GM20000 (cell line): ENCODE data around the gene ASB2.

Experiments
- DNase-seq: peaks from one replicate; pipeline ENCODE4 v3.0.0; 2012; ENCODE audit warnings: low spot score
- TF ChIP-seq, protein P1 (sequence below): IDR thresholded peaks from 2 replicates; pipeline ENCODE4 v1.5.1; 2012; ENCODE audit warnings: mild to moderate bottlenecking, control low read depth; ENCODE audit errors: extremely low read depth, missing control alignments

ASB2 gene

DNA sequence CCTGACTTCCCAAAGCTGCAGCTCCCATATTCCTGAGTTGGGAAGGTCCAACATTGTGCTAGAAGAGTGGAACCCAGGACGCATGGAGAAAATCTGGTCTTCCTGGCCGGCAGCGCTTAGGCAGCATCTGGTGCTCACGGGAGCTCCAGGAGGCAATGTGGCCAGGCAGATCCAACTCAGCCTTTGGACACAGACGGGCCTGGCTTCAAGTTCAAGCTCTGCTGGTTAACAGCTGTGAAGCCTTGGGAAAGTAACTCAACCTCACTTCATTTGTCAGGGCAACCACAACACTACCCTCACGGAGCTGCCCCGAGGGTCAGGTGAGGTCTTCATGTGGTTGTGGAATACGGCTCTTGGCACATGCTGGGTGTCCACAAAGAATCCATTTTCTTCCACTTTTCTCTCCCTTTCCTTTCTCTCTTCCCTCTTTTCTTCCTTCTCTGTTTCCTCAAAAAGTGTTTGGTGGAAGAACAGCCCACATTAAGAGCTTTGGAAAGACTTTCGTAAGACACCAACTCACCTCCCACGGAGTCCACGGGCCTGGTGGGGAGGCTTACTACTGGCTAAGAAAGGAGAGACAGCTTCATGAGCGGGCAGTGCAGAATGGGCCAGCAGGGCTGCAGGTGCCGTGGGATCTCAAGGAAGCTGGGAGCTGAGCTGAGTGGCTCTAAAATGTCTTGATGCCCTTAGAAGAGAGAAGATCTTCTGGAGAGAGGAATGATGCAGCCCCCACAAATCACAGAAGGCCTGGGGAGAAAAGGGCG lies 51.6 kb downstream of the ASB2 start:
- TF ChIP-seq, protein P1, sequence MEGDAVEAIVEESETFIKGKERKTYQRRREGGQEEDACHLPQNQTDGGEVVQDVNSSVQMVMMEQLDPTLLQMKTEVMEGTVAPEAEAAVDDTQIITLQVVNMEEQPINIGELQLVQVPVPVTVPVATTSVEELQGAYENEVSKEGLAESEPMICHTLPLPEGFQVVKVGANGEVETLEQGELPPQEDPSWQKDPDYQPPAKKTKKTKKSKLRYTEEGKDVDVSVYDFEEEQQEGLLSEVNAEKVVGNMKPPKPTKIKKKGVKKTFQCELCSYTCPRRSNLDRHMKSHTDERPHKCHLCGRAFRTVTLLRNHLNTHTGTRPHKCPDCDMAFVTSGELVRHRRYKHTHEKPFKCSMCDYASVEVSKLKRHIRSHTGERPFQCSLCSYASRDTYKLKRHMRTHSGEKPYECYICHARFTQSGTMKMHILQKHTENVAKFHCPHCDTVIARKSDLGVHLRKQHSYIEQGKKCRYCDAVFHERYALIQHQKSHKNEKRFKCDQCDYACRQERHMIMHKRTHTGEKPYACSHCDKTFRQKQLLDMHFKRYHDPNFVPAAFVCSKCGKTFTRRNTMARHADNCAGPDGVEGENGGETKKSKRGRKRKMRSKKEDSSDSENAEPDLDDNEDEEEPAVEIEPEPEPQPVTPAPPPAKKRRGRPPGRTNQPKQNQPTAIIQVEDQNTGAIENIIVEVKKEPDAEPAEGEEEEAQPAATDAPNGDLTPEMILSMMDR, result no peak
- no peak for DNase-seq

DNA sequence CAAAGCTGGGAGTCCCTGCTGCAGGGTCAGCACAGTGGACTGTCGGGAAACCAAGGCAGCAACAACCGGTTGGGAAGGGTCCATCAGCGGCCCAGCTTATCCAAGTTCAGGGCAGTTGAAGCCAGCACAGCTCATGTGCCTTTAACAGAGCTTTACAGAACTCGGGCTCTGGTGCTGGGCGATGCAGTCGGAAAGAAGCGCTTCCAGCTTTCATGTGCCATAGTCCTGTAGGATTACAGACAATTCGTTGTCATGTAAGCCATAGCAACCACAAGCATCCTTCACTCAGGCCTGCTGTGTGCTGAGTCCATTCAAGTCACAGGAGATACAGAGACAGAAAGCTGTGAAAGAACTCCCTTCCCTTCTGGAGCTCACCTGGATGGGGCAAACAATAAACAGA lies 52.7 kb downstream of the ASB2 start:
- no peak for DNase-seq
- TF ChIP-seq, protein P1, result no peak

DNA sequence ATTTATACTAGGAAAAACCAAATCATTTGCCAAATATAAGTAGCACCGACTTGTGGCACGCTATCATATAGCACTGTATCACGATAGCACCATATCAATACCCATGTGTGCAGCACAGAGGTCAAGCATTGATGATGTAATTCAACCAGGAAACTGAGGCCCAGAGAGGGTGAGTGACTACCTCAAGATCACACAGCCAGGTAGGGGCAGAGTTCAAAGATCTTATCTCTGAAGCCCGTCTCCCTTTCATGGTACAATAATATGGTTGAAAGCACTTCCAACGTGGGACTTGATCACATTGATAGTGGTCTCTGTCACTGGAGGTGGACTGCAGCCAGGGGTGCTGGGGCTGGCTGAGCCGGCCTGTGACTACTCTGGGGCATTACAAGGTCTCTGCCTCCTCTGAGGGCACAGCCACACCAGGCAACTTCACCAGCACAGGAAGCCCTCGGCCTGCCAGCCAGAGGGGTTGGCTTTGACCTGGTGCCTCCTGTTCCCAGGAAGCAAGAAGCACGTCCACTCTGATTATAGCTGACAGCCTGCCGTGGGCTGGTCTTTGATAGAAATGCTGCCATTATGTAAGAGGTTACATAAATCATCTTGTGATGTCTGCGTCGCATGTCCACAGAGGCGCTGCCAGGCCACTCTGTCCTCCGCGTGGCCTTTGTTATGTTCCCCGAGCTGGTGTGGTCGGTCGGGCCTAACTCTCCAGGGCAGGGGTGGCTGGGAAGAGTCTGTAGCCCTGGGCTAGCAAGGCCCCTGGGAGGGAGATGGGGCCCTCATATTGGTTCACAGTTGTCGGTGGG lies 55.2 kb downstream of the ASB2 start:
- no peak for DNase-seq
- TF ChIP-seq, protein P1, result no peak

DNA sequence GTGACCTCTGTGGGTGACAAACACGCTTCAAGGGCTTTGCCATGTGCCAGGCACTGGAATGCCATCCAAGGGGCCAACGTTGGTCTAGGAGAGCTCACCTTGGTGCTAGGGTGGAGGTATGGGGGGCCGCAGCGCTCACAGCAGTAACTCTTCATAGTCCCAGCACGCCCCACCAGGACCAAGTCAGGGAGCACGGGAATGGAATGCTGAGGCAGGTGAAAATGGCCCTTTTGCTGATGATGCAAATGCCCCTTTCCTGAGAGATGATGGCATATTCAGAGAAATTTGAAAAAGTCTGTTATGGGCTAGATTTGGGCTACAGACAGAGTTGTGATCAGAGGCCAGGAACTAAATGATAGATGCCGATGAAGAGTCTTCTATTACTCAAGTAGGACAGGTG lies 59.2 kb downstream of the ASB2 start:
- TF ChIP-seq, protein P1, result no peak
- no peak for DNase-seq

DNA sequence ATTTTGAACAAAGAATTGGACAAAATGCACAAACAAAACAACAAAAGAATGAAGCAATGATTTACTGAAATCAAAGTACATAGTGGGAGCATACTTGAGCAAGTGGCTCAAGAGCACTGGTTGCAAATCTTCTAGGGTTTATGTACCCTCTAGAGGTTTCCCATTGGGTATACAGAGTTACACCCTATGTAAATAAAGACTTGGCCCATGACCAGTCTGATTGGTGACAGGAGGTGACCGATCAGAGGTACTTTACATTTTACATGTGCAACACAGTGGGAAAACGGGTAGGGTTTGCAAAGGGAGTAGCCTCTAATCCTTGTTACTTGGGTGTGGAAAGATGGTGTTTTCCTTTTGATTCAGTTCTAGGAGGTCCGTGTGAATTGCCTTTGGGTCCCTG lies 59.9 kb downstream of the ASB2 start:
- TF ChIP-seq, protein P1, result no peak
- DNase-seq, result no peak

DNA sequence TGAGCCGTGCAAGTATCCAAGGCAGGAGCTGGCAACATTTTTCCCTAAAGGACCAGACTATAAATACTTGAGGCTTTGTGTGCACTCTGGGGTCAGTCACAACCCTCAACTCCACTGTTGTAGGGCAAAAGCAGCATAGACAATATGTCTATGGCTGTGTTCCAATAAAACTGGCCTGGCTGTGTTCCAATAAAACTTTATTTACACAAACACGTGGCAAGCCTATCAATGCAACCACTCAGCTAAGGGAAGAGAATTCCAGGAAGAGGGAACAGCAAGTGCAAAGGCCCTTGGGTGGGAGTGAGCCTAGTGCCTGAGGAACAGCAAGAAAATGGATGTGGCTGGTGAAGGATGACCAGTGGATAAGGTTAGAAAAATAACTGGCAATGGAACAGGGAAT lies 60.6 kb downstream of the ASB2 start:
- DNase-seq, result no peak
- TF ChIP-seq, protein P1, result no peak

DNA sequence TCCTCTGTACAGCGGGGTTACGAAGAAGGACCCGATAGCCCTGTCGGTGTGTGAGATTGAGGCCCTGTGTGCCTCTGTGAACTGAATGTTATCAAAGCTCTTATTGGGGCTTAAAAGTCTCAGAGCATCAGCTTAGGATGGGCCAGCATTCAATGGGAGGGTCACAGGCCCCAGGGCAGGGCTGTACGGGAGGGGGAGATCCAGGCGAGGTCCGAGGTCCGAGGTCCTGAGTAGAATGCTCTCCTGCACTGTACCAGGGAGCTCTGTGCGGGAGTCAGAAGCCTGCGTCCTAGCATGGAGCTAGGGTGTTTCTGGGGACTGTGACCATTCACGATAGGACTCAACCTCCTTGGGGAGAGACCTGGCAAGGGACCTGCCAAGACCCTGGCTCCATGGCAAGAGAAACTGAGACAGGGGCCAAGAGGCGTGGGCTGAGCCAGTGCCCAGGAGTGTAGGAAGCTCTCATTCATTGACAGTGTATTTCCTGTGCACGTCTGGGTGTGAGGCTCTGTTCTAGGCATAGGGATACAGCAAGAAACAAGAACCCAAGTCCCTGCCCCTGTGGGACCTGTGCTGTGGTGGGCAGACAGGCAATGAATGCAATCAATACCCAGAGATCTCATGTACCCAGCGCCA lies 61.2 kb downstream of the ASB2 start:
- TF ChIP-seq, protein P1, result no peak
- no peak for DNase-seq
